Hepatocyte (in vitro differentiated cells): ENCODE results near the gene UBE2E1. TPM values are rescaled to one million over a fixed set of nuclear protein-coding genes. Genes with fewer than 3 reads are reported as not detected.
"Not testable (repeated sequence)": the region's sequence is repeated elsewhere in the genome, so short reads cannot be mapped to it uniquely, and the experiment has no call there.

Source experiments
- DNase-seq: peaks from one replicate; pipeline ENCODE4 v3.0.0-alpha.2; 2016; ENCODE audit warnings: low spot score
- H2AFZ ChIP-seq: fragments of 200-600 bp; sonication (generic); 2 replicates; pipeline ENCODE4 v1.6.0; 2016; ENCODE audit warnings: antibody characterized with exemption, mild to moderate bottlenecking
- H3K27ac ChIP-seq: fragments of 200-600 bp; sonication (generic); 2 replicates; pipeline ENCODE4 v1.5.1; 2016; ENCODE audit warnings: mild to moderate bottlenecking
- H3K27me3 ChIP-seq: fragments of 200-600 bp; sonication (generic); 2 replicates; pipeline ENCODE4 v1.6.1; 2016
- H3K36me3 ChIP-seq: fragments of 200-600 bp; sonication (generic); replicated peaks from 2 replicates; pipeline ENCODE4 v1.5.1; 2016; ENCODE audit warnings: low read depth; ENCODE audit not compliant: insufficient read depth
- H3K4me1 ChIP-seq: fragments of 200-600 bp; sonication (generic); 2 replicates; pipeline ENCODE4 v1.5.1; 2016; ENCODE audit warnings: mild to moderate bottlenecking, moderate library complexity; ENCODE audit not compliant: insufficient read depth
- H3K4me2 ChIP-seq: fragments of 200-600 bp; sonication (generic); 2 replicates; pipeline ENCODE4 v1.6.0; 2016
- H3K4me3 ChIP-seq: fragments of 200-600 bp; sonication (generic); 2 replicates; pipeline ENCODE4 v1.5.1; 2016; ENCODE audit warnings: mild to moderate bottlenecking
- H3K79me2 ChIP-seq: fragments of 200-600 bp; sonication (generic); 2 replicates; pipeline ENCODE4 v1.6.0; 2017; ENCODE audit warnings: mild to moderate bottlenecking
- H3K9me2 ChIP-seq: fragments of 200-600 bp; sonication (generic); replicated peaks from 2 replicates; pipeline ENCODE4 v1.6.0; 2017; ENCODE audit warnings: mild to moderate bottlenecking; ENCODE audit not compliant: insufficient read depth
- H3K9me3 ChIP-seq: fragments of 200-600 bp; sonication (generic); 2 replicates; pipeline ENCODE4 v1.5.1; 2016; ENCODE audit warnings: low read depth, mild to moderate bottlenecking
- H4K20me1 ChIP-seq: fragments of 200-600 bp; sonication (generic); 2 replicates; pipeline ENCODE4 v1.6.0; 2016; ENCODE audit warnings: mild to moderate bottlenecking; ENCODE audit not compliant: insufficient read depth, poor library complexity, severe bottlenecking
- CTCF ChIP-seq: fragments of 200-600 bp; sonication (generic); IDR thresholded peaks from 2 replicates; pipeline ENCODE4 v1.5.1; 2016; ENCODE audit warnings: antibody characterized with exemption, mild to moderate bottlenecking; ENCODE audit not compliant: poor library complexity
- EZH2 ChIP-seq: fragments of 200-600 bp; sonication (generic); IDR thresholded peaks from 2 replicates; pipeline ENCODE4 v1.6.1; 2016; ENCODE audit warnings: antibody characterized with exemption, mild to moderate bottlenecking, borderline replicate concordance
- EZH2phosphoT487 ChIP-seq: fragments of 200-600 bp; sonication (generic); IDR thresholded peaks from one replicate; pipeline ENCODE4 v1.6.1; 2018; ENCODE audit warnings: antibody characterized with exemption, mild to moderate bottlenecking, low read depth, moderate library complexity; ENCODE audit not compliant: unreplicated experiment, severe bottlenecking
- WGBS: methylation state at CpG from one replicate; pipeline ENCODE4 v1.1.6; 2016; ENCODE audit warnings: low lambda C conversion rate; ENCODE audit errors: missing lambda C conversion rate; 5-methylcytosine and 5-hydroxymethylcytosine counted together
- polyA plus RNA-seq: library from polyadenylated mRNA; unstranded; fragments of >200 nt; fragmentation: Nextera tagmentation; extraction: Ambion mirVana; gene quantifications from 2 replicates; pipeline ENCODE4 v1.2.1, GENCODE V29; 2016
- total RNA-seq: library from RNA; depleted of rRNA; stranded (reverse); fragments of >200 nt; gene quantifications from 2 replicates; pipeline ENCODE4 v1.2.3, GENCODE V29; 2014

The UBE2E1 gene
- total and polyA plus RNA-seq, 2 experiments from 2014 or later, result 20.8 to 179 TPM

DNA sequence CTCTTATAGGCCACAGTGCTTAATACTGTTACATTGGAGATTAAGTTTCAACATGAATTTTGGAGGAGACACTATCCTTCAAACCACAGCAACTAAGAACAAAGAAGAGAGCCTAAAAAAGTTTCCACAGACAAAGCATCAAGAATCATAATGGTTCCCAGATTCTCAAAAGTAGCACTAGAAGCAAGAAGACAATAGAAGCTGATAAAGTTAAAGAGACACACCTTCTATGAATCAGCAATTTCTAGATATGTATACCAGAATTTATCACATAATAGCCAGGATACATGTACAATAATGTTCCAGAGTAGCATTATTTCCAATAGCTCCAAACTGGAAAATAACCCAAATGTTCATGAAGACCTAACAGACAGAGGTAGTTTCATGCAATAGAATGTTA is 98.8 kb downstream of the UBE2E1 start:
- H3K4me3 ChIP-seq, result no peak overlapping the region
- H3K36me3 ChIP-seq, result no peaks in the 10 kb centered on the region
- H3K79me2 ChIP-seq, result peaks cover 4% of the 10 kb centered on the region
- H4K20me1 ChIP-seq, result no peaks in the 10 kb centered on the region
- no peak for TF ChIP-seq EZH2phosphoT487
- no peak for TF ChIP-seq EZH2
- TF ChIP-seq CTCF, result no peak
- H3K9me3 ChIP-seq, result no peaks in the 10 kb centered on the region
- no peaks in the 10 kb centered on the region for H3K9me2 ChIP-seq
- no peak for DNase-seq
- H3K4me1 ChIP-seq, result no peaks in the 10 kb centered on the region
- no peak overlapping the region for H3K27ac ChIP-seq
- H2AFZ ChIP-seq, result no peak overlapping the region
- no peaks in the 10 kb centered on the region for H3K27me3 ChIP-seq
- no peak overlapping the region for H3K4me2 ChIP-seq

- TF ChIP-seq EZH2 (no peak), EZH2phosphoT487 (no peak), CTCF (no peak)
- no peaks in the 10 kb centered on the region for H3K9me3 ChIP-seq
- H3K4me2 ChIP-seq, result no peak overlapping the region
- H3K4me3 ChIP-seq, result no peak overlapping the region
- peaks cover 7% of the 10 kb centered on the region for H4K20me1 ChIP-seq
- no peak for DNase-seq
- no peak overlapping the region for H3K27ac ChIP-seq
- 88% methylated on average over 7 of the region's 7 CpGs for WGBS
- no peaks in the 10 kb centered on the region for H3K9me2 ChIP-seq
- H3K36me3 ChIP-seq, result no peaks in the 10 kb centered on the region
- peaks cover 38% of the 10 kb centered on the region for H3K79me2 ChIP-seq
- H2AFZ ChIP-seq, result no peak overlapping the region
- no peaks in the 10 kb centered on the region for H3K27me3 ChIP-seq
- H3K4me1 ChIP-seq, result peaks cover 5% of the 10 kb centered on the region
Observed at GRCh38 chr3:23909341-23909740, 103.6 kb downstream of the UBE2E1 start.

GRCh38 chr3:23911397-23911796 is 105.6 kb downstream of the UBE2E1 start:
- Histone ChIP-seq H4K20me1 (peaks cover 13% of the 10 kb centered on the region), H3K9me3 (no peaks in the 10 kb centered on the region), H3K27me3 (no peaks in the 10 kb centered on the region), H3K4me1 (peaks cover 18% of the 10 kb centered on the region), H3K79me2 (peaks cover 56% of the 10 kb centered on the region), H3K4me2 (no peak overlapping the region), H3K9me2 (no peaks in the 10 kb centered on the region), H3K27ac (no peak overlapping the region), H2AFZ (no peak overlapping the region), H3K4me3 (no peak overlapping the region), H3K36me3 (no peaks in the 10 kb centered on the region)
- TF ChIP-seq EZH2phosphoT487, result no peak
- no peak for TF ChIP-seq CTCF
- no peak for TF ChIP-seq EZH2
- WGBS, result 100% methylated on average over 2 of the region's 2 CpGs
- DNase-seq, result no peak

GRCh38 chr3:23912335-23912734 is 106.6 kb downstream of the UBE2E1 start:
- not testable (repeated sequence) for H3K27me3 ChIP-seq, H3K27ac ChIP-seq, H2AFZ ChIP-seq, DNase-seq, H3K9me3 ChIP-seq, H3K36me3 ChIP-seq, H3K4me2 ChIP-seq, H3K9me2 ChIP-seq, H3K4me3 ChIP-seq
- peaks cover 13% of the 10 kb centered on the region for H4K20me1 ChIP-seq
- H3K4me1 ChIP-seq, result peaks cover 18% of the 10 kb centered on the region
- H3K79me2 ChIP-seq, result peaks cover 59% of the 10 kb centered on the region
- 100% methylated on average over 3 of the region's 3 CpGs for WGBS
